ENCODE measurements around the gene SIMC1.

SIMC1 gene

DNA sequence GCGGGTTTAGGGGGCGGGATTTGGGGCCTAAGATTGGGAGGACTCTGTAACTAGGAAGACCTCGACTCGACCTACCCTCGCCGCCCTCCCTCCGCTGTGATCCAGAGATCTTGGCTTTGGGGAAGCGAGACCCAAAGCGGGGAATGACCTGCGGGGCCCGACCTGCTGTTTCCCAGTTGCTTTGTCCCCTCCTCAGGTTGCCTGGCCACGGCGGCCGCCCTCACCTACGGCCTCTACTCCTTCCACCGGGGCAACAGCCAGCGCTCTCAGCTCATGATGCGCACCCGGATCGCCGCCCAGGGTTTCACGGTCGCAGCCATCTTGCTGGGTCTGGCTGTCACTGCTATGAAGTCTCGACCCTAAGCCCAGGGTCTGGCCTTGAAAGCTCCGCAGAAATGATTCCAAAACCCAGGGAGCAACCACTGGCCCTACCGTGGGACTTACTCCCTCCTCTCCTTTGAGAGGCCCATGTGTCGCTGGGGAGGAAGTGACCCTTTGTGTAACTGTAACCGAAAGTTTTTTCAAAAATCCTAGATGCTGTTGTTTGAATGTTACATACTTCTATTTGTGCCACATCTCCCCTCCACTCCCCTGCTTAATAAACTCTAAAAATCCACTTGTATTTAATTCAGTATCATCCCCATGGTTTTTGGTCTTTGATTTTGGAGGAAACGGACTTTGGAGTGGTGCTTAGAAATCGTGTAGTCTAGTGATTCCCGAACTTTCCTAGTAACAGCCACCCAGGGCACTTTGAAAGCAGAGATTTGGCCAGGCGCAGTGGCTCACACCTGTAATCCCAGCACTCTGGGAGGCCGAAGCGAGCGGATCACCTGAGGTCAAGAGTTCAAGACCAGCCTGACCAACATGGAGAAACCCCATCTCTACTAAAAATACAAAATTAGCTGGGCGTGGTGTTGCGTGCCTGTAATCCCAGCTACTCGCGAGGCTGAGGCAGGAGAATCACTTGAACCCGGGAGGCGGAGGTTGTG is 151.2 kb downstream of the SIMC1 start:
- no peak for DNase-seq

DNA sequence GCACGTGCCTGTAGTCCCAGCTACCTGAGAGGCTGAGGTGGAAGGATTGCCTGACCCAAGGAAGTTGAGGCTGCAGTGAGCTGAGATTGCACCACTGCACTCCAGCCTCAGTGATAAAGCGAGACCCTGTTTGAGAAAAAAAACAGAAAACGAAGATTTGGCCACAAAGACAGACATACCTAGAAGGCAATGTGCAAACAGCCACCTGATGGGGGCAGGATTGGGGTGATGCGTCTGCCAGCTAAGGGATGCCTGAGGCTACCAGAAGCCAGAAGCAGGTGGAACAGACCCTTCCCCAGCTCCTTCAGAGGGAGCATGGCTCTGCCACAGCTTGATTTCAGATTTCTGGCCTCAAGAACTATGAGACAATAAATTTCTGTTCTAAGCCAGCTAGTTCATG is 153.3 kb downstream of the SIMC1 start:
- DNase-seq, result no peak

DNA sequence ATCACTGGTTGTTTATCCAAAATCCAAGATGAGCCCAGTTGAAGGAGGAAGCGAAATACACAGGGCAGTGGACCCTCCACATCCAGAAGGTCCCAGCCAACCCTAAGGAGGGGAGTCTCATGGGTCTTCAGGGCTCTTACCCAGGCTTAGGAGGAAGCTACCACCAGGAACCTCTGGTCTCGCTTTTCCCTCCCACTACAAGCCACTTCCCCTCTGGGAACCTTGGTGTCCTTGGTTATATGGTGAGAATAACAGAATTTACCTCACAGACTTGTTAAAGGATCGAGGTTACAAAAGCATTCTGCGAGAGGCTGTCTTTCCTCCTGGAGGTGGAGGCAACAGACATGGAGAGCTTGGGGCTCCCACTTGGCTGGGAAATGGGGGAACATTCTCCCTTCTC is 153.8 kb downstream of the SIMC1 start:
- DNase-seq, result no peak

DNA sequence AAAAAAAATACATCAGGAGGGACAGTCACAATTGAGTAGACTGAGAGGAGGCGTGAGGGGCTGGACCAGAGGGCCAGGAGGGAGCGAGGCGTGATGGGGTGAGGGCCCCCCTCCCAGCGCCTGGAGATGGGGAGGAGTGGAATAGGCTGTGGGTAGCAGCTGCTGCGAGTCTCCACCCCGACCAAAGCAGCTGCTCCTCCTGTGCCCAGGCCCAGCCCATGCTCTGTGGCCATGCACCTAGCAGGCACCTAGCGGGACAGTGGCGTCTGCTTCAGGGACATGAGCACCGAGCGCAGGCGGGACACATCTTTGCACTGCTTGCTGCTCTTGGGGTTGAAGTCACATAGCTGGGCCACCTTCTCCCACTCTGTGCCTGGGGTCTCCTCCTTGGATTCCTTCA is 154.3 kb downstream of the SIMC1 start:
- no peak for DNase-seq

DNA sequence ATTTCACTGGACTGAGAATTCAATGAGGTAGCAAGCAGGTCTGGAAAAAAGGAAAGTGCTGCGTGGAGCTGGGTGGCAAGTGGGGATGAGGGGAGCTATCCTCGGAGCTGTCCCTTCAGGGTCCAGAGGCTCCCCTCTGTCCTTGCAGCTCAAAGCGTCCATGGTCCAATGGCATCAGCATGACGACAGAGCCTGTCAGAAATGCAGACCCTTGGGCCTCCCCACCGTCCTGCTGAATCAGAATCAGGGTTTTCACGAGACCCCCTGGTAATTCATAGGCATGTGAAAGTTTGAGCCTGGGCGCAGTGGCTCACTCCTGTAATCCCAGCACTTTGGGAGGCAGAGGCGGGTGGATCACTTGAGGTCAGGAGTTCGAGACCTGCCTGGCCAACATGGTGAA is 155.9 kb downstream of the SIMC1 start:
- no peak for DNase-seq

DNA sequence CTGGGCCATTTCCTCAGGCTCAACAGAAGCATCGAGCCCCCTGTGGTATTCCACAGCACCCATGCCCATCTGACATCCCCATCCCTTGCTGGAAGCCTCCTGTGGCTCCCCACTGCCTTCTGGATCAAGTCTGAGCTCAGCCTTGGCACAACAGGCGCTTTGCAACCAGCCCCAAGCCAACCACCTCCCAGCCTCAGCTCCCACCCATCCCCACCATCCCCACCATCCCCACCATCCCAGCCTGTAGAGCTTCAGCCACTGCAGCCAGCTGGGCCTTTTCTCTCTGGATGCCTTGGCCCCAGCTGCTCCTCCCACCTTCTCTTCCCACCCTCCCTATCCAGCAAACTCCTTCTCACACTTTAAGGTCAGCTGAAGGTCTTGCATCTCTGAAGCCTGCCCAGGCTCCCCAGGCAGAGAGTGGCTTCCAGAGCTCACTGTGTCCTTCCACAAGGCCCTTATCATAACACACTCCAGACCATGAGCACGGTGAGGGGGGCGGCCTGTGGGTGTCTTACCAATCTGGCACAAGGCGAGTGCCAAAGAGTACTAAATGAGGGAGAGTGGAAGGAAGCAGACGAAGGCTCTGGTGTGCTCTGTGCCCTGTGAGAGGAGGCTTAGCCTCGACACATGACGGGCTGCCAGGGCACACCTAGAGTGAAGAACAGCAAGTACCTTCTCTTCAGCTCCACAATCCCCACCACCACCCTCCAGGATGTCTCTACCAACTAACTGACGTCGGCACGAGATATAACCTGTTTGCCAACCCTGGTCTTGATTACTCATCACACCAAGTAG is 156.9 kb downstream of the SIMC1 start:
- no peak for DNase-seq

Data from effector CD8-positive, alpha-beta T cell (primary cell).